Thyroid gland (tissue), 4 donors: ENCODE results near the gene ABCD3. TPM values are rescaled to one million over a fixed set of nuclear protein-coding genes. Genes with fewer than 3 reads are reported as not detected.
A peak's percentile ranks its signal among the peaks of the same experiment; 100 is the strongest.

Experiments
- DNase-seq, 2 donors: peaks; one replicate each; pipeline ENCODE4 v3.0.0-alpha.2; 2019
- H3K27ac ChIP-seq, 3 donors: fragments of 200-600 bp; sonication (generic); 1 replicate in 2 of 3; 2 replicates in 1 of 3; pipeline ENCODE4 v1.5.1; 2016 to 2019; ENCODE audit warnings: mild to moderate bottlenecking in 1 of 3, moderate library complexity in 1 of 3
- H3K27me3 ChIP-seq: fragments of 200-600 bp; sonication (generic); one replicate; pipeline ENCODE4 v1.5.1; 2019
- H3K36me3 ChIP-seq, 2 donors: fragments of 200-600 bp; sonication (generic); one replicate each; pipeline ENCODE4 v1.5.1; 2016 to 2019
- H3K4me1 ChIP-seq, 2 donors: fragments of 200-600 bp; sonication (generic); one replicate each; pipeline ENCODE4 v1.5.1; 2017 to 2019
- H3K4me3 ChIP-seq, 3 donors: fragments of 200-600 bp; sonication (generic); replicated peaks in 1 of 3; 1 replicate in 2 of 3; 2 replicates in 1 of 3; pipeline ENCODE4 v1.5.1; 2016; ENCODE audit warnings: mild to moderate bottlenecking in 1 of 3
- H3K9me3 ChIP-seq: fragments of 200-600 bp; sonication (generic); one replicate; pipeline ENCODE4 v1.5.1; 2017
- CTCF ChIP-seq, 6 experiments: fragments of 200-600 bp in 3 of 6; fragments of 450-650 bp in 3 of 6; sonication (generic) in 3 of 6; IDR thresholded peaks; one replicate each; pipeline ENCODE4 v1.5.1; 2016 to 2019; ENCODE audit warnings: antibody characterized with exemption in 6 of 6, mild to moderate bottlenecking in 2 of 6, inconsistent platforms in 1 of 6, moderate library complexity in 1 of 6
- POLR2A ChIP-seq, 2 donors: fragments of 450-650 bp; IDR thresholded peaks; one replicate each; pipeline ENCODE4 v1.6.1; 2017; ENCODE audit warnings: antibody characterized with exemption in 2 of 2, mild to moderate bottlenecking in 2 of 2, moderate library complexity in 1 of 2
- WGBS, 2 donors: methylation state at CpG; one replicate each; pipeline ENCODE4 v1.1.5; 2017; 5-methylcytosine and 5-hydroxymethylcytosine counted together
- intact Hi-C: fragments of 100-400 bp; cut with DNase I; formaldehyde crosslinking; loops from one replicate; pipeline ENCODE4 v1.15.1; 2023
- total RNA-seq, 4 donors: library from RNA; depleted of rRNA; stranded (reverse); fragments of >200 nt; gene quantifications; one replicate each; pipeline ENCODE4 v1.2.3, GENCODE V29; 2016

The ABCD3 gene
- total RNA-seq, 4 donors from 2014 or later, result 45.3 to 52.1 (median 49.2) TPM

DNA sequence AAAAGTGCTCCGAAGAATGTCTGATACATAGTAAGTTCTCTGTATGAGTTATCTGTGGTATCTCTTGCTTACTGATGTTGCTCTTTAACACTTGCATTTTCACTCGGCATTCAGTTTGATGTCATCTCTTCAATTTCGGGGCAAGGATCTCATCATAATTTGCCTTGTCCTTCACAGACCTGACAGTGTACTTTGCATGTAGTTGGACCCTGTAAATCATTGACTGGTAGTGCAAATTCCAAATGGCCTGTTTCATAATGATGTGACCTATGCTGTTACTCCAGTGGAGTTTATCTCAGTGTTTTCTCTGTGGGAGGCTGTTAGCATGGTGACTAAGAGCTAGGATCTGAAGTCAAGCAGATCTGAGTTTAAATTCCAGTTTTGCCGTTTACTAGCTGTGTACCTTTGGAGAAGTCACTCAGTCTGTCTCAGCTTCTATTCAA lies 34.2 kb upstream of the ABCD3 start:
- 70 to 71% methylated on average over 4 of the region's 4 CpGs for WGBS, 2 donors
- TF ChIP-seq POLR2A (IDR thresholded peaks at IDR 0.05) (no peak), CTCF (IDR thresholded peaks at IDR 0.05) (no peak)
- peak overlapping the region in 1 of 3 donors; percentile 48 for H3K27ac ChIP-seq

GRCh38 chr1:94384485-94385265 lies 33.5 kb upstream of the ABCD3 start:
- Histone ChIP-seq H3K9me3 (no peaks in the 10 kb centered on the region), H3K36me3 (no peaks in the 10 kb centered on the region), H3K4me3 (no peak overlapping the region), H3K27ac (peak overlapping the region in 2 of 3 donors; percentile 48 to 49), H3K4me1 (peaks cover 9 to 22% of the 10 kb centered on the region in 2 donors), H3K27me3 (no peaks in the 10 kb centered on the region)
- peak; percentile 53 to 66 for DNase-seq
- 28 to 30% methylated on average over 4 of the region's 4 CpGs for WGBS, 2 donors
- TF ChIP-seq CTCF (IDR thresholded peaks at IDR 0.05) (no peak), POLR2A (IDR thresholded peaks at IDR 0.05) (no peak)
- intact Hi-C loops, result no loop called here

More for the DNA sequence above, 34.2 kb upstream of the ABCD3 start:
- Histone ChIP-seq H3K36me3 (no peaks in the 10 kb centered on the region), H3K27me3 (no peaks in the 10 kb centered on the region), H3K9me3 (no peaks in the 10 kb centered on the region), H3K4me1 (peaks cover 9 to 22% of the 10 kb centered on the region in 2 donors), H3K4me3 (no peak overlapping the region)
- intact Hi-C loops, result no loop called here
- DNase-seq, result peak in 1 of 2 donors; percentile 10

DNA sequence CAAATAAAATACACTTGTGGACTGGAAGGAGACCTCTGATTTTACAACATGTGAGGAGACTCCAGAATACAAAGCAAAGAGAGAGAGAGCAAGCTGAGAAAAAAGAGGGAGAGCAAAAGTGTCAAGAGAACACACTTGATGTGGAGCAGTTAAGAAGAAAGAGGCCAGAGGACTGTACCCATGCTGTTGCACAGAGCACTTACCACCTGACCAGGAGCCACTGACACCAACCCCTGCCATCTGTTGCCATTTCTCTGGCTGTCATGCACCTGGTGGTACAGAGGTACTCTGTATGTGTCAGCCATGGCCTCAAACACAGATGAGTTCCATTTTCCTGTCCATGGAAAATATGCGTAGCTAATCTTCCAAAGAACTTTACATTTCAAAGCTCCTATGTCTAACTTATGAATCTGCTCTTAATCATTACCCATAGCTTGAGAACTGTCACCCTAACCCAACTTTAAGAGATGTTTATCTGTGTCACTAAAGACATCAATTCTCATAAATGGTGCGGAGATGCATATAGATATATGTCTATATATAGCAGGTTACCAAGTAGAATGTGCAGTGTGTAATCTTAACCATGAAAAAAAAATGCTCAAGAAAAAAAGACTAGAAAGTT lies 32.8 kb upstream of the ABCD3 start:
- Histone ChIP-seq H3K9me3 (no peaks in the 10 kb centered on the region), H3K4me1 (peaks cover 9 to 22% of the 10 kb centered on the region in 2 donors), H3K27me3 (no peaks in the 10 kb centered on the region), H3K27ac (peak overlapping the region in 2 of 3 donors; percentile 48 to 49), H3K4me3 (no peak overlapping the region), H3K36me3 (no peaks in the 10 kb centered on the region)
- 50 to 73% methylated on average over 2 of the region's 2 CpGs for WGBS, 2 donors
- TF ChIP-seq CTCF (IDR thresholded peaks at IDR 0.05) (no peak), POLR2A (IDR thresholded peaks at IDR 0.05) (no peak)
- intact Hi-C loops, result no loop called here
- no peak for DNase-seq

- Histone ChIP-seq H3K27ac (no peak overlapping the region), H3K4me3 (no peak overlapping the region), H3K27me3 (no peaks in the 10 kb centered on the region), H3K36me3 (no peaks in the 10 kb centered on the region), H3K9me3 (no peaks in the 10 kb centered on the region), H3K4me1 (peaks cover 8 to 11% of the 10 kb centered on the region in 2 donors)
- TF ChIP-seq POLR2A (IDR thresholded peaks at IDR 0.05) (no peak), CTCF (IDR thresholded peaks at IDR 0.05) (no peak)
- intact Hi-C loops, result no loop called here
- 72 to 81% methylated on average over 4 of the region's 4 CpGs for WGBS, 2 donors
- DNase-seq, result no peak
These were observed 28.9 kb upstream of the ABCD3 start for GRCh38 chr1:94389298-94389697.

GRCh38 chr1:94394247-94394646 lies 23.9 kb upstream of the ABCD3 start:
- no peak for DNase-seq
- 93 to 96% methylated on average over 1 of the region's 1 CpG for WGBS, 2 donors
- Histone ChIP-seq H3K9me3 (no peaks in the 10 kb centered on the region), H3K27ac (no peak overlapping the region), H3K36me3 (no peaks in the 10 kb centered on the region), H3K4me1 (no peaks in the 10 kb centered on the region), H3K4me3 (no peak overlapping the region), H3K27me3 (no peaks in the 10 kb centered on the region)
- no peak for TF ChIP-seq POLR2A (IDR thresholded peaks at IDR 0.05)
- intact Hi-C loops, result no loop called here
